Measurements from ENCODE around the gene NEURL4.

DNA sequence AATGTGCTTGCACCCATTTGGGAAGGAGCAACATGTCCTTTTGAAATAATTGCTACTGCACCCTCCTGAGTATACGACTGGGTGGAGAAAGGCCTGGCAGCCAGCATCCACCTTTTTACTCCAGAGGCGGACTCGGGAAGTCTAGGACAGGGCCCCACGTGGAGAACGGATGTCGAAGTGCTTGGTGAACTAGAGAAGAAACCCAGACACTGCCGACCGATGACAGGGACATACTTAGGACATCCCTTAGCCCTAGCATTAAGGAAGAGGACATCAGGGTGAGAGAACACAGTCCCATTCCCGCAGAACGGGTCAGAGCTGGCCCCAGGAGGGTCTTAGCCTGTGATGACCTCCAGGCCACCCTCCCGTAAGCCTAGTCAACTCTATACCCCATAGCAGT is 38.5 kb downstream of the NEURL4 start:
- TF ChIP-seq POLR2A (IDR thresholded peaks at IDR 0.05; ENCODE audit: low read depth, low read length) (no peak), TAF1 (IDR thresholded peaks at IDR 0.05; ENCODE audit: borderline replicate concordance, low read depth, low read length) (no peak)
